ENCODE data around the gene GPSM1.
"Not testable (repeated sequence)": the region's sequence is repeated elsewhere in the genome, so short reads cannot be mapped to it uniquely, and the experiment has no call there.

The GPSM1 gene

GRCh38 chr9:136401173-136401922 is 74.0 kb downstream of the GPSM1 start:
- no peak for DNase-seq

- DNase-seq: no peak
These were observed 74.7 kb downstream of the GPSM1 start for GRCh38 chr9:136402067-136402466.

- no peak for DNase-seq
These were observed 76.2 kb downstream of the GPSM1 start for GRCh38 chr9:136403538-136403914.

DNA sequence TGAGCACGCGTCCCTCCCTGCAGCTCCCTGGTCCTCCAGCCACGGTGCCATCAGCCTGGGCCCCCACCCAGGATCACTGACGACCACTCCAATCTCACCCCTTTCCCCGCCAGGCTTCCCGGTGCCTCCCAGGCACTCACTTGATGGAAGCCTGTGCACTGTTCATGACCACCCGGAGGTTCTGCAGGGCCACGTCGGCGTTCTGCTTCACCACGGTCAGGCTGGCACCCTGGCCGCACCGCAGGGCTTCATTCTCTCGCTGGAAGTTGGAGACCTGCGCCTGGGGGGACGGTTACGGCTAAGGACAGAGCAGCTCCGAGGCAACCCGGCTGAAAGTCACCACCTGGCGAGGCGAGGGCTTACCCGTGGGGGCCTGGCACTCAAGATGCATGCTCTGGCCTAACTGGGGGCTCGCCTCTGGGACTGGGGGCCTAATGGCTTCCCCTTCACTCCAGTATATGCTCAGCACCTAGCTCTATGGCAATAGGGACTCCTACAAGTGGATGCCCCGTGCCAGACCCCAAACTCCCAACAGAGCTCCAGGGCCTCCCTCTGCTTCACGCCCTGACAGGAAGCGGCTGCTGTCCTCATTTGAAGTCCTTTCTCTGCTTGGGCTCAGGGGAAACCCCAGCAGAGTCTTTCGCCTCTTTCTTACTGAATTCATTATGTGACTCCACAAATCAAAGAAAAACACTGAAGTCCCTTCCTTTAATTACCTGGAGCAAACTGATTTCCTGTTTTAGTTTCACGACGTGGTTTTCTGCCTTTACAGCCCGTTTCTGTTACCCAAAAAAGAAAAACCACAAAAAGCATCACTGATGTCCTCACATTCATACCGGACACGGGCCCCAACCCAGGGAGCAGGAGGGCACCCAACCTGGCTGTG is 76.8 kb downstream of the GPSM1 start:
- no peak for DNase-seq

DNA sequence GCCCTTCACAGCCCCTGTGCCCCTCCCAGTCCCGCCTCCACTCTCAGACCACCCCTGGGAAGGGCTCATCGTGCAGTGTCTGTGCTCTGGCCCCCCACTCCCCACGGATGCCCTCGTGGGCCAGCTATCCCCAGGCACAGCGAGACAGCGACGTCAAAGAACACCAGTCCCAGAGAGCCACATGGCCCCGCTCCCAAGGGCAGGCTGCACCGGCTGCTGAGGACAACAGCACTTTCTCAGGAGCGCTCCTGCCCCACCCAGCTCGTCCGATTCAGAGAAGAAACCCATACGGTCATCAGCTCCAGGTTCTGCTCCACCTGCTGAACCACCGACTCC is 77.4 kb downstream of the GPSM1 start:
- no peak for DNase-seq

- no peak for DNase-seq
These were observed 78.1 kb downstream of the GPSM1 start for GRCh38 chr9:136405481-136405880.

DNA sequence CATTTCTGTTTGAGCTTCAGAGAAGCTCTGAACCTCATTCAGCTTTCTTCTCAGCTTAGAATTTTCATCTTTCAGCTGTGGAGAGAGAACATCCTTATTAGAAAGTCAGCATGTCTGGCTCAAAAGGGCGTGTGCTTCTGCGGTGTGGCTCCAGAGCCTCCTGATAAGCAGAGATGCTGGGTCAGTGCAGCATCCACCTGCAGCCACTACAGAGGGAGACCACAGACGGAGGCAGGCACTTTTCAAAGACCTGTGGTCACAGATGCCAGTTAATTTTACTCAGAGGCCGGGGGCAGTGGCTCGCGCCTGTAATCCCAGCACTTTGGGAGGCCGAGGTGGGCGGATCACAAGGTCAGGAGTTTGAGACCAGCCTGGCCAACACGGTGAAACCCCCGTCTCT is 78.6 kb downstream of the GPSM1 start:
- not testable (repeated sequence) for DNase-seq

DNA sequence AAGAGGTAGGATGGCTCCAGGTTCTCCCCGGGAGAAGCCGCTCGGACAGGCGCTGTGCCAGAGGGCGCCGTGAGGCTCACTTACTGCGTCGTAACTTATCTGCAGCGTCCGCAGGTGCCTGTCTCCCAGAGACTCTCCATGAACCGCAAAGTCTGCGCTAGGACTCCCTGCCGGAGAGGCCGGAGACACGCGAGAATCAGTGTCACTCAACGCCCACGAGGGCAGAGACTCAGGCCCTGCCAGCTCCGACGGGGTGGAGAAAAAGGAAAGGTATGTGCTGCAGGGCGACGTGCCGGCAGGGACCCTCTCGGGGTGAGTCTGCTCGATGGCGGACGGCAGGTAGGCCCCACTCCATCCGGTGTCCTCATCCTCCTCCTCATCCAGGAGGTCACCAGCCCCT is 79.7 kb downstream of the GPSM1 start:
- not testable (repeated sequence) for DNase-seq

DNA sequence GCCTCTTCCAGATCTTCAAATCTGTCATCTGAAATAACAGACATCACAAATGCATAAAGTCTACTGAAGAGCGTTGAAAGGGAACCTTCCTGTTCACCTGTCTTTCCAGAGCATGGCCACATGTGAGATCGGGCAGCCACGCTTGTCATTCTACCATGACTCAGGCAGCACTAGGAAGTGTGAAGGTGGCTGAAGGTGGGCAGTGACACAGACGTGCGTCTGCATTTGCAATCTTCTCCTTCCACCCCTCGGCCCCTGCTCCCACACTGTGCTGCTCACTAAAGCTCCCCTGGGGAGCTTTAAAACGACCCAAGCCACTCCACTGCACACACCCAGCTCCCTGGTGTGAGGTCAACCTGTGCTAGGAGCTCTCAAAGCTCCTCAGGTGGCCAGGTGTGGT is 80.6 kb downstream of the GPSM1 start:
- no peak for DNase-seq
